Adrenal gland (tissue), 5 donors: Measurements from ENCODE around the gene FAP.

Source experiments
- CTCF ChIP-seq, 6 experiments: fragments of 450-650 bp in 4 of 6; fragments of 200-600 bp in 2 of 6; sonication (generic) in 1 of 6; IDR thresholded peaks; 1 replicate in 5 of 6; 2 replicates in 1 of 6; pipeline versions ENCODE4 v1.5.1 to v1.8.0; 2016 to 2021; ENCODE audit warnings: antibody characterized with exemption in 6 of 6, mild to moderate bottlenecking in 2 of 6, moderate library complexity in 1 of 6
- POLR2A ChIP-seq, 2 donors: fragments of 450-650 bp; IDR thresholded peaks; one replicate each; pipeline ENCODE4 v1.6.1; 2017; ENCODE audit warnings: antibody characterized with exemption in 2 of 2, mild to moderate bottlenecking in 2 of 2, moderate library complexity in 1 of 2
- donor health status: DM: no; HTN: no; CAD: no.

DNA sequence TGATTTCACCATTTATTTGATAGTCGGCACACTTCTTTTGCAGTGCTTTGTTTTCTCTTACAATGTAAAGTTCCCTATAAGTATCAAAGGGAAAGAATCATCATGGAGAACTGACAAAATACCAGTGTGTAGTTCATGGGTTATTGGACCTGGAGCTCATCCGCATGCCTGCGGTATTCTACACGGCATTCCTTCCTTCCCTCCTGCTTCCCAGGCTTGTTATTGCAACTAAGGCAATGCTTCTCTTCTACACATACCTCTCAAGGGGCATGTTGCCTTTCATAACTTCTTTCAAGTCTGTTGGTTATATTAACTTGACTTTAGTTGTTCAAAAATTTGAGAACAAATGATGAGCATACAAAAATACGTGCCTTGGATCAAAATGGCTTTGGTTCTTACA, 24.3 kb upstream of the FAP start:
- TF ChIP-seq POLR2A (IDR thresholded peaks at IDR 0.05) = no peak
- TF ChIP-seq CTCF (IDR thresholded peaks at IDR 0.05) = no peak
